IMR-90 (cell line): Measurements from ENCODE around the gene CAPZA2. TPM values are rescaled to one million over a fixed set of nuclear protein-coding genes. Genes with fewer than 3 reads are reported as not detected.

Source experiments
- ATAC-seq: fragments of 200-7000 bp; cut with Tn5 transposase; 2 replicates; pipeline ENCODE4 v1.9.1; 2020; ENCODE audit warnings: low read depth, mild to moderate bottlenecking, moderate library complexity
- BruUV-seq: library from RNA; stranded (reverse); fragments of 400-500 nt; replicated peaks from 2 replicates; lab custom pipeline; 2021; lab: Mats Ljungman, UMichigan
- CTCF ChIA-PET: fragments of 300-600 bp; formaldehyde crosslinking; extraction: SDS; loops from one replicate; lab custom pipeline; 2021; ENCODE audit warnings: antibody characterized with exemption; lab: Yijun Ruan, JAX
- POLR2A ChIA-PET: fragments of 300-600 bp; sonication (Branson Sonifier 250); formaldehyde crosslinking; loops from one replicate; lab custom pipeline; 2022; ENCODE audit warnings: antibody characterized with exemption; ENCODE audit not compliant: unreplicated experiment; lab: Charles Lee
- DNase-seq: peaks from one replicate; pipeline ENCODE4 v3.0.0; 2013
- H2AFZ ChIP-seq: replicated peaks from 2 replicates; pipeline ENCODE3; 2013; ENCODE audit warnings: low read length, mild to moderate bottlenecking; ENCODE audit not compliant: poor library complexity
- H2AK5ac ChIP-seq: 2 replicates; pipeline ENCODE4 v1.6.1; 2013; ENCODE audit warnings: low read depth, low read length, inconsistent platforms
- H2AK9ac ChIP-seq: replicated peaks from 2 replicates; pipeline ENCODE3; 2013; ENCODE audit warnings: mild to moderate bottlenecking, low read depth, low read length, moderate library complexity; ENCODE audit not compliant: poor library complexity
- H2BK120ac ChIP-seq: 2 replicates; pipeline ENCODE4 v1.6.1; 2013; ENCODE audit warnings: low read depth, low read length, inconsistent platforms
- H2BK15ac ChIP-seq: 3 replicates; pipeline ENCODE4 v1.6.1; 2013; ENCODE audit warnings: low read depth, low read length, inconsistent platforms
- H2BK20ac ChIP-seq: 2 replicates; pipeline ENCODE4 v1.6.1; 2013; ENCODE audit warnings: low read depth, mild to moderate bottlenecking, inconsistent platforms, low read length, moderate library complexity
- H2BK5ac ChIP-seq: 2 replicates; pipeline ENCODE4 v1.6.1; 2013; ENCODE audit warnings: mild to moderate bottlenecking, low read depth, low read length, inconsistent platforms; ENCODE audit not compliant: poor library complexity, severe bottlenecking
- H3K14ac ChIP-seq: replicated peaks from 2 replicates; pipeline ENCODE4 v1.6.1; 2013; ENCODE audit warnings: low read depth, low read length, inconsistent platforms
- H3K18ac ChIP-seq: 2 replicates; pipeline ENCODE4 v1.6.1; 2013; ENCODE audit warnings: low read depth, low read length, control low read depth
- H3K23ac ChIP-seq: 2 replicates; pipeline ENCODE4 v1.6.1; 2013; ENCODE audit warnings: low read depth, low read length, inconsistent platforms
- H3K27ac ChIP-seq: 2 replicates; pipeline ENCODE4 v1.5.1; 2013; ENCODE audit warnings: mild to moderate bottlenecking, control low read depth, low read length; ENCODE audit not compliant: insufficient read depth
- H3K27me3 ChIP-seq: 2 replicates; pipeline ENCODE4 v1.6.1; 2013; ENCODE audit warnings: low read length; ENCODE audit not compliant: control insufficient read depth, insufficient read depth
- H3K36me3 ChIP-seq: 2 replicates; pipeline ENCODE4 v1.6.1; 2013; ENCODE audit warnings: low read length, mixed read lengths; ENCODE audit not compliant: control insufficient read depth, insufficient read depth
- H3K4ac ChIP-seq: 2 replicates; pipeline ENCODE4 v1.6.1; 2013; ENCODE audit warnings: low read depth, low read length, inconsistent platforms
- H3K4me1 ChIP-seq: 2 replicates; pipeline ENCODE4 v1.6.1; 2013; ENCODE audit warnings: low read length, mixed read lengths; ENCODE audit not compliant: control insufficient read depth, insufficient read depth
- H3K4me2 ChIP-seq: 2 replicates; pipeline ENCODE4 v1.6.1; 2013; ENCODE audit warnings: low read depth, mild to moderate bottlenecking, control low read depth, low read length, moderate library complexity
- H3K4me3 ChIP-seq: 2 replicates; pipeline ENCODE4 v1.5.1; 2013; ENCODE audit warnings: low read depth, mild to moderate bottlenecking, control low read depth, low read length, moderate library complexity; ENCODE audit not compliant: insufficient read depth
- H3K56ac ChIP-seq: 2 replicates; pipeline ENCODE4 v1.6.1; 2013; ENCODE audit warnings: low read length, inconsistent platforms; ENCODE audit not compliant: insufficient read depth; ENCODE audit errors: extremely low read depth
- H3K79me1 ChIP-seq, 2 experiments: 2 replicates each; pipeline ENCODE4 v1.6.1; 2013; ENCODE audit warnings: low read length in 2 of 2, inconsistent platforms in 1 of 2, low read depth in 1 of 2
- H3K9ac ChIP-seq: 2 replicates; pipeline ENCODE4 v1.6.1; 2013; ENCODE audit warnings: low read depth, low read length, control low read depth
- H3K9me1 ChIP-seq: 2 replicates; pipeline ENCODE4 v1.6.1; 2013; ENCODE audit warnings: low read length, inconsistent platforms; ENCODE audit not compliant: insufficient read depth
- H3K9me3 ChIP-seq: 2 replicates; pipeline ENCODE4 v1.6.1; 2013; ENCODE audit warnings: low read length; ENCODE audit not compliant: control insufficient read depth, insufficient read depth
- H4K20me1 ChIP-seq: 2 replicates; pipeline ENCODE4 v1.6.1; 2013; ENCODE audit warnings: low read length, inconsistent platforms; ENCODE audit not compliant: insufficient read depth
- H4K5ac ChIP-seq: 2 replicates; pipeline ENCODE4 v1.6.1; 2013; ENCODE audit warnings: mild to moderate bottlenecking, low read depth, low read length, control low read depth
- H4K8ac ChIP-seq, 2 experiments: 2 replicates each; pipeline ENCODE4 v1.6.1; 2013; ENCODE audit warnings: low read depth in 2 of 2, low read length in 2 of 2, control low read depth in 1 of 2, inconsistent platforms in 1 of 2
- H4K91ac ChIP-seq: 2 replicates; pipeline ENCODE4 v1.6.1; 2013; ENCODE audit warnings: low read depth, low read length, inconsistent platforms; ENCODE audit not compliant: insufficient read depth
- CHD1 ChIP-seq: IDR thresholded peaks from 2 replicates; pipeline ENCODE4 v1.6.1; 2012; ENCODE audit warnings: low read depth, low read length, improper control_type of control experiment
- FOS ChIP-seq: fragments of 150-350 bp; IDR thresholded peaks from 2 replicates; pipeline ENCODE4 v1.6.1; 2016; ENCODE audit warnings: low read depth, low read length
- MAZ ChIP-seq: IDR thresholded peaks from 2 replicates; pipeline ENCODE4 v1.6.1; 2012; ENCODE audit warnings: low read depth, mild to moderate bottlenecking, low read length, improper control_type of control experiment, moderate library complexity, borderline replicate concordance
- MXI1 ChIP-seq: IDR thresholded peaks from 2 replicates; pipeline ENCODE4 v1.6.1; 2012; ENCODE audit warnings: low read depth, mild to moderate bottlenecking, low read length, moderate library complexity, borderline replicate concordance
- NFE2L2 ChIP-seq: fragments of 150-350 bp; IDR thresholded peaks from 2 replicates; pipeline ENCODE4 v1.6.1; 2016; ENCODE audit warnings: low read depth, mild to moderate bottlenecking, low read length
- RCOR1 ChIP-seq: IDR thresholded peaks from 2 replicates; pipeline ENCODE4 v1.6.1; 2012; ENCODE audit warnings: mild to moderate bottlenecking, low read length, improper control_type of control experiment; ENCODE audit not compliant: insufficient replicate concordance
- RFX5 ChIP-seq: IDR thresholded peaks from 2 replicates; pipeline ENCODE4 v1.8.0; 2012; ENCODE audit warnings: low read depth, mild to moderate bottlenecking, low read length, moderate library complexity
- WGBS, 2 experiments: methylation state at CpG; one replicate each; pipeline versions ENCODE4 v1.1.5 to v1.1.7; 2013; ENCODE audit warnings: missing lambda C conversion rate in 2 of 2; ENCODE audit not compliant: insufficient read length in 1 of 2; ENCODE audit errors: extremely low coverage in 2 of 2; 5-methylcytosine and 5-hydroxymethylcytosine counted together
- dilution Hi-C: fragments of 300-500 bp; cut with HindIII; formaldehyde crosslinking; loops from one replicate; pipeline ENCODE4 v1.14.3; 2018; ENCODE audit warnings: low sequenced_read_pairs; ENCODE audit not compliant: unreplicated experiment
- in situ Hi-C: fragments of 300-500 bp; cut with MboI; formaldehyde crosslinking; loops from 3 replicates; pipeline ENCODE4 v1.14.3; 2019; ENCODE audit warnings: low sequenced_read_pairs, inconsistent platforms, mixed read lengths
- intact Hi-C: fragments of 100-400 bp; cut with micrococcal nuclease; formaldehyde crosslinking; loops from 2 replicates; pipeline ENCODE4 v1.10.0; 2022
- polyA plus RNA-seq, 3 experiments: library from polyadenylated mRNA; depleted of rRNA; stranded (reverse); fragments of >200 nt; gene quantifications; 2 replicates each; pipeline ENCODE4 v1.2.3, GENCODE V29; 2012; ENCODE audit warnings: low replicate concordance in 1 of 3
- total RNA-seq: library from RNA; depleted of rRNA; stranded (reverse); fragments of >200 nt; gene quantifications from 2 replicates; pipeline ENCODE4 v1.2.3, GENCODE V29; 2012
- TF ChIP-seq, protein P1 (sequence below): fragments of 150-350 bp; IDR thresholded peaks from 2 replicates; pipeline ENCODE4 v1.6.1; 2016; ENCODE audit warnings: low read depth, mild to moderate bottlenecking, low read length, moderate library complexity, borderline replicate concordance
- TF ChIP-seq, protein P2 (sequence below): fragments of 150-350 bp; IDR thresholded peaks from 2 replicates; pipeline ENCODE4 v1.6.1; 2017; ENCODE audit warnings: mild to moderate bottlenecking, antibody characterized with exemption, low read length, low read depth
- TF ChIP-seq, protein P3 (sequence below): conservative IDR thresholded peaks from 2 replicates; pipeline ENCODE4 v1.5.1; 2012; ENCODE audit warnings: mild to moderate bottlenecking, low read depth, low read length, improper control_type of control experiment

The CAPZA2 gene
- total and polyA plus RNA-seq, 2 of the 4 experiments (the other 2 are of a cell fraction): 66.6 to 133 TPM

DNA sequence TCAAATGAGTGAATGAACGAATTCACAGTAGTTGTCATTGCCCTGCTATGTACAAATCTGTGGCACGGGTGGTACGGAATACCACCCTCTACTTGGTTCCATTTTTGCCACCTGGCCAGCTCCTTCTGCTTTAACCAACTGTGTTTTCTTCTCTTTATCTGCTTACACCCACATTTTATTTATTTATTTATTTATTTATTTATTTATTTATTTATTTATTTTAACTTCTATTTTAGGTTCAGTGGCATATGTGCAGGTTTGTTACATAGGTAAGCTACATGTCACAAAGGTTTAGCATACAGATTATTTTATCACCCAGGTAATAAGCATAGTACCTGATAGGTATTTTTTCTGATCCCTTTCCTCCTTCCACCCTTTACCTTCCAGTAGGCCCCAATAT is 42.2 kb upstream of the CAPZA2 start:
- TF ChIP-seq MXI1: no peak
- TF ChIP-seq CHD1: no peak
- TF ChIP-seq FOS: no peak
- TF ChIP-seq, protein P1, sequence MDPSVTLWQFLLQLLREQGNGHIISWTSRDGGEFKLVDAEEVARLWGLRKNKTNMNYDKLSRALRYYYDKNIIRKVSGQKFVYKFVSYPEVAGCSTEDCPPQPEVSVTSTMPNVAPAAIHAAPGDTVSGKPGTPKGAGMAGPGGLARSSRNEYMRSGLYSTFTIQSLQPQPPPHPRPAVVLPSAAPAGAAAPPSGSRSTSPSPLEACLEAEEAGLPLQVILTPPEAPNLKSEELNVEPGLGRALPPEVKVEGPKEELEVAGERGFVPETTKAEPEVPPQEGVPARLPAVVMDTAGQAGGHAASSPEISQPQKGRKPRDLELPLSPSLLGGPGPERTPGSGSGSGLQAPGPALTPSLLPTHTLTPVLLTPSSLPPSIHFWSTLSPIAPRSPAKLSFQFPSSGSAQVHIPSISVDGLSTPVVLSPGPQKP: no peak
- TF ChIP-seq RFX5: no peak
- TF ChIP-seq, protein P2, sequence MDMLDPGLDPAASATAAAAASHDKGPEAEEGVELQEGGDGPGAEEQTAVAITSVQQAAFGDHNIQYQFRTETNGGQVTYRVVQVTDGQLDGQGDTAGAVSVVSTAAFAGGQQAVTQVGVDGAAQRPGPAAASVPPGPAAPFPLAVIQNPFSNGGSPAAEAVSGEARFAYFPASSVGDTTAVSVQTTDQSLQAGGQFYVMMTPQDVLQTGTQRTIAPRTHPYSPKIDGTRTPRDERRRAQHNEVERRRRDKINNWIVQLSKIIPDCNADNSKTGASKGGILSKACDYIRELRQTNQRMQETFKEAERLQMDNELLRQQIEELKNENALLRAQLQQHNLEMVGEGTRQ: no peak
- TF ChIP-seq RCOR1: no peak
- TF ChIP-seq, protein P3, sequence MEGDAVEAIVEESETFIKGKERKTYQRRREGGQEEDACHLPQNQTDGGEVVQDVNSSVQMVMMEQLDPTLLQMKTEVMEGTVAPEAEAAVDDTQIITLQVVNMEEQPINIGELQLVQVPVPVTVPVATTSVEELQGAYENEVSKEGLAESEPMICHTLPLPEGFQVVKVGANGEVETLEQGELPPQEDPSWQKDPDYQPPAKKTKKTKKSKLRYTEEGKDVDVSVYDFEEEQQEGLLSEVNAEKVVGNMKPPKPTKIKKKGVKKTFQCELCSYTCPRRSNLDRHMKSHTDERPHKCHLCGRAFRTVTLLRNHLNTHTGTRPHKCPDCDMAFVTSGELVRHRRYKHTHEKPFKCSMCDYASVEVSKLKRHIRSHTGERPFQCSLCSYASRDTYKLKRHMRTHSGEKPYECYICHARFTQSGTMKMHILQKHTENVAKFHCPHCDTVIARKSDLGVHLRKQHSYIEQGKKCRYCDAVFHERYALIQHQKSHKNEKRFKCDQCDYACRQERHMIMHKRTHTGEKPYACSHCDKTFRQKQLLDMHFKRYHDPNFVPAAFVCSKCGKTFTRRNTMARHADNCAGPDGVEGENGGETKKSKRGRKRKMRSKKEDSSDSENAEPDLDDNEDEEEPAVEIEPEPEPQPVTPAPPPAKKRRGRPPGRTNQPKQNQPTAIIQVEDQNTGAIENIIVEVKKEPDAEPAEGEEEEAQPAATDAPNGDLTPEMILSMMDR: no peak
- TF ChIP-seq MAZ: no peak
- TF ChIP-seq NFE2L2: no peak
- no peak overlapping the region for H3K27ac ChIP-seq
- H3K18ac ChIP-seq: no peak overlapping the region
- intact Hi-C loops: loop anchor here (5.0 kb wide), 1 partner anchor 37 kb away; no protein-coding TSS in a partner anchor
- no peak overlapping the region for H2AFZ ChIP-seq
- H4K91ac ChIP-seq: no peak overlapping the region
- no peaks in the 10 kb centered on the region; the same call in 1 of the 2 replicates for H3K9me3 ChIP-seq
- no peak overlapping the region for H4K5ac ChIP-seq
- no peaks in the 10 kb centered on the region for H3K9me1 ChIP-seq
- in situ Hi-C loops: no loop called here
- no peak overlapping the region for H3K56ac ChIP-seq
- no peak overlapping the region for H3K23ac ChIP-seq
- H3K4me2 ChIP-seq: no peak overlapping the region
- no peaks in the 10 kb centered on the region for H3K4me1 ChIP-seq
- no peaks in the 10 kb centered on the region; the same call in 1 of the 2 replicates for H3K27me3 ChIP-seq
- no peak overlapping the region for H2BK15ac ChIP-seq
- no peak overlapping the region for H3K4ac ChIP-seq
- no peak overlapping the region for H2AK5ac ChIP-seq
- no peak overlapping the region for H4K8ac ChIP-seq
- ChIA-PET CTCF (interaction anchor here (1.2 to 1.5 kb wide), 2 partner anchors 10 to 149 kb away, joined by 3 read pairs; no protein-coding TSS in a partner anchor), POLR2A (no interaction called here)
- no peak overlapping the region for H3K4me3 ChIP-seq
- no peak overlapping the region for H2BK20ac ChIP-seq
- no TSS peak for BruUV-seq
- no peak overlapping the region for H3K14ac ChIP-seq
- H2AK9ac ChIP-seq: no peak overlapping the region
- H2BK5ac ChIP-seq: no peak overlapping the region
- no peaks in the 10 kb centered on the region for H3K36me3 ChIP-seq
- no peak overlapping the region for H3K9ac ChIP-seq
- DNase-seq: no peak
- no peak for ATAC-seq
- WGBS, 2 experiments: no CpG with 5 or more reads among the region's 3 CpGs
- dilution Hi-C loops: no loop called here
- no peaks in the 10 kb centered on the region for H3K79me1 ChIP-seq
- H4K20me1 ChIP-seq: no peaks in the 10 kb centered on the region
- H2BK120ac ChIP-seq: no peak overlapping the region
